Astrocyte of the cerebellum (primary cell): ENCODE results near the gene KAT5.
"Not testable (repeated sequence)": the region's sequence is repeated elsewhere in the genome, so short reads cannot be mapped to it uniquely, and the experiment has no call there.

Source experiments
- DNase-seq: peaks from one replicate; pipeline ENCODE4 v3.0.0-alpha.2; 2011; ENCODE audit warnings: low read depth
- H3K4me3 ChIP-seq: 2 replicates; pipeline ENCODE4 v1.5.1; 2011; ENCODE audit warnings: mild to moderate bottlenecking, low read depth, low read length, moderate library complexity
- CTCF ChIP-seq: IDR thresholded peaks from 2 replicates; pipeline ENCODE4 v1.5.1; 2012; ENCODE audit warnings: low read length, low read depth, moderate library complexity, mild to moderate bottlenecking; ENCODE audit errors: missing control alignments
- in situ Hi-C: cut with HindIII; loops from 2 replicates; pipeline ENCODE4 v1.10.0; 2017; ENCODE audit warnings: low sequenced_read_pairs

The KAT5 gene

GRCh38 chr11:65741185-65741584, 29.1 kb downstream of the KAT5 start:
- TF ChIP-seq CTCF = no peak
- in situ Hi-C loops = no loop called here
- no peak for DNase-seq
- H3K4me3 ChIP-seq = no peak overlapping the region

GRCh38 chr11:65742353-65742752, 30.3 kb downstream of the KAT5 start:
- DNase-seq = no peak
- no peak for TF ChIP-seq CTCF
- in situ Hi-C loops = no loop called here
- H3K4me3 ChIP-seq = no peak overlapping the region

GRCh38 chr11:65743681-65744025, 31.6 kb downstream of the KAT5 start:
- in situ Hi-C loops = no loop called here
- no peak for DNase-seq
- H3K4me3 ChIP-seq = no peak overlapping the region
- no peak for TF ChIP-seq CTCF

- DNase-seq = no peak
- peak; percentile 28 for TF ChIP-seq CTCF
- in situ Hi-C loops = no loop called here
Observed at GRCh38 chr11:65744026-65744698, 32.1 kb downstream of the KAT5 start.

GRCh38 chr11:65744699-65745042, 32.6 kb downstream of the KAT5 start:
- in situ Hi-C loops = no loop called here
- no peak for DNase-seq
- H3K4me3 ChIP-seq = no peak overlapping the region
- no peak for TF ChIP-seq CTCF

More at GRCh38 chr11:65744026-65744698, 32.1 kb downstream of the KAT5 start:
- H3K4me3 ChIP-seq = no peak overlapping the region

GRCh38 chr11:65745049-65745448, 33.0 kb downstream of the KAT5 start:
- H3K4me3 ChIP-seq = no peak overlapping the region
- no peak for DNase-seq
- in situ Hi-C loops = no loop called here
- no peak for TF ChIP-seq CTCF

GRCh38 chr11:65762169-65762568, 50.1 kb downstream of the KAT5 start:
- in situ Hi-C loops, H3K4me3 ChIP-seq, DNase-seq: not testable (repeated sequence)

- in situ Hi-C loops, DNase-seq, H3K4me3 ChIP-seq: not testable (repeated sequence)
Observed at GRCh38 chr11:65762816-65763215, 50.8 kb downstream of the KAT5 start.
